Panc1 (cell line): Measurements from ENCODE around the gene MDN1. TPM values are rescaled to one million over a fixed set of nuclear protein-coding genes. Genes with fewer than 3 reads are reported as not detected.

Source experiments
- ATAC-seq: fragments of 200-7000 bp; cut with Tn5 transposase; 2 replicates; pipeline ENCODE4 v1.9.1; 2020; ENCODE audit warnings: mild to moderate bottlenecking, moderate library complexity
- BruUV-seq: library from RNA; stranded (reverse); fragments of 400-500 nt; replicated peaks from 2 replicates; lab custom pipeline; 2021; lab: Mats Ljungman, UMichigan
- CTCF ChIA-PET: fragments of 300-600 bp; sonication (Branson Sonifier 250); formaldehyde crosslinking; loops from one replicate; lab custom pipeline; 2022; ENCODE audit warnings: antibody characterized with exemption; lab: Charles Lee
- POLR2A ChIA-PET: fragments of 300-600 bp; sonication (Branson Sonifier 250); formaldehyde crosslinking; loops from one replicate; lab custom pipeline; 2022; ENCODE audit warnings: antibody characterized with exemption; lab: Charles Lee
- DNase-seq: peaks from one replicate; pipeline ENCODE4 v3.0.0-alpha.2; 2010; ENCODE audit warnings: low read depth, low spot score
- H3K27ac ChIP-seq: 2 replicates; pipeline ENCODE4 v1.5.1; 2011; ENCODE audit warnings: mild to moderate bottlenecking, low read length, inconsistent platforms
- H3K27me3 ChIP-seq: fragments of 200-500 bp; sonication (Bioruptor generic); 2 replicates; pipeline ENCODE4 v1.6.0; 2014; ENCODE audit warnings: low read length, inconsistent platforms; ENCODE audit not compliant: control insufficient read depth, insufficient read depth
- H3K36me3 ChIP-seq: fragments of 200-500 bp; sonication (Bioruptor generic); 2 replicates; pipeline ENCODE4 v1.5.1; 2014; ENCODE audit warnings: inconsistent platforms, mild to moderate bottlenecking, low read length, moderate library complexity; ENCODE audit not compliant: control insufficient read depth, insufficient read depth
- H3K4me1 ChIP-seq: 2 replicates; pipeline ENCODE4 v1.5.1; 2011; ENCODE audit warnings: inconsistent platforms, mild to moderate bottlenecking, low read length, moderate library complexity; ENCODE audit not compliant: control insufficient read depth, insufficient read depth
- H3K4me3 ChIP-seq, 2 experiments: 2 replicates each; pipeline ENCODE4 v1.5.1; 2011 to 2012; ENCODE audit warnings: low read depth in 2 of 2, low read length in 2 of 2, mild to moderate bottlenecking in 2 of 2, inconsistent platforms in 1 of 2, moderate library complexity in 1 of 2
- H3K9me3 ChIP-seq: fragments of 200-500 bp; sonication (Bioruptor generic); 2 replicates; pipeline ENCODE4 v1.5.1; 2014; ENCODE audit warnings: low read depth, mild to moderate bottlenecking, inconsistent platforms, low read length, moderate library complexity; ENCODE audit not compliant: control insufficient read depth, insufficient read depth
- POLR2AphosphoS5 ChIP-seq: IDR thresholded peaks from 2 replicates; pipeline ENCODE4 v1.6.1; 2012; ENCODE audit warnings: mild to moderate bottlenecking, low read depth, low read length, moderate library complexity
- SIN3A ChIP-seq: IDR thresholded peaks from 2 replicates; pipeline ENCODE4 v1.6.1; 2012; ENCODE audit warnings: low read depth, mild to moderate bottlenecking, low read length, moderate library complexity, borderline replicate concordance; ENCODE audit not compliant: insufficient read depth
- TCF7L2 ChIP-seq: IDR thresholded peaks from 2 replicates; pipeline ENCODE4 v1.6.1; 2011; ENCODE audit warnings: mild to moderate bottlenecking, low read depth, low read length, inconsistent platforms
- in situ Hi-C: cut with HindIII; loops from 2 replicates; pipeline ENCODE4 v1.10.0; 2016; ENCODE audit warnings: low sequenced_read_pairs, low pct_unique_long_range_greater_than_20kb
- intact Hi-C: fragments of 100-400 bp; cut with micrococcal nuclease; formaldehyde crosslinking; loops from one replicate; pipeline ENCODE4 v1.10.0; 2022; ENCODE audit not compliant: unreplicated experiment
- total RNA-seq: library from RNA; stranded (reverse); gene quantifications from one replicate; pipeline ENCODE4 v1.2.1, GENCODE V29; 2021; ENCODE audit not compliant: unreplicated experiment
- TF ChIP-seq, protein P1 (sequence below): fragments of 450-650 bp; IDR thresholded peaks from 2 replicates; pipeline ENCODE4 v1.5.1; 2017; ENCODE audit warnings: mild to moderate bottlenecking
- TF ChIP-seq, protein P2 (sequence below), 2 experiments: IDR thresholded peaks; 2 replicates each; pipeline ENCODE4 v1.6.1; 2011 to 2012; ENCODE audit warnings: low read depth in 2 of 2, control low read depth in 1 of 2, low read length in 1 of 2, mild to moderate bottlenecking in 1 of 2, moderate library complexity in 1 of 2; ENCODE audit not compliant: insufficient read depth in 1 of 2

The MDN1 gene
- total RNA-seq, 1 experiment from 2014 or later = 47.8 TPM

DNA sequence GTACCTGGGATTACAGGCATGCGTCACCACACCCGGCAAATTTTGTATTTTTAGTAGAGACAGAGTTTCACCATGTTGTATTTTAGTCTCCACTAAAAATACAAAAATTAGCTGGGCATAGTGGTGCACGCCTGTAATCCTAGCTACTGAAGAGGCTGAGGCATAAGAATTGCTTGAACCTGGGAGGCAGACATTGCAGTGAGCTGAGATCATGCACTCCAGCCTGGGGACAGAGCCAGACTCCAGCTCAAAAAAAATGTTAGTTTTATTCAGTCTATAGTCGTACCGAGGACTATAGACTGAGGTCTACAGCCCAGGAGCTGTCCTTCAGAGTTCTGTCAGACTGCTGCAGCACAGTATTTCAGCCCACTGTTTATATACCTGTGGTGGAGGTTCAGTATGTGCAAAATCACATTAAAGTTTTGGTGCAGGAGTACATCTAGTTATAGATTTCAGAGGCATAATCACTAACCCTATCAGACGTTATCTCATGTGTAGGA is 6.5 kb upstream of the MDN1 start:
- CTCF ChIA-PET = no interaction called here
- ATAC-seq = no peak
- Histone ChIP-seq H3K4me1 (peaks cover 5% of the 10 kb centered on the region), H3K9me3 (no peaks in the 10 kb centered on the region), H3K27ac (no peak overlapping the region), H3K27me3 (no peaks in the 10 kb centered on the region), H3K36me3 (no peaks in the 10 kb centered on the region; the same call in 1 of the 2 replicates), H3K4me3 (no peak overlapping the region)
- no peak for DNase-seq
- in situ Hi-C loops = no loop called here
- POLR2A ChIA-PET = no interaction called here
- TF ChIP-seq POLR2AphosphoS5 (no peak), SIN3A (no peak), TCF7L2 (no peak)
- TF ChIP-seq, protein P1, sequence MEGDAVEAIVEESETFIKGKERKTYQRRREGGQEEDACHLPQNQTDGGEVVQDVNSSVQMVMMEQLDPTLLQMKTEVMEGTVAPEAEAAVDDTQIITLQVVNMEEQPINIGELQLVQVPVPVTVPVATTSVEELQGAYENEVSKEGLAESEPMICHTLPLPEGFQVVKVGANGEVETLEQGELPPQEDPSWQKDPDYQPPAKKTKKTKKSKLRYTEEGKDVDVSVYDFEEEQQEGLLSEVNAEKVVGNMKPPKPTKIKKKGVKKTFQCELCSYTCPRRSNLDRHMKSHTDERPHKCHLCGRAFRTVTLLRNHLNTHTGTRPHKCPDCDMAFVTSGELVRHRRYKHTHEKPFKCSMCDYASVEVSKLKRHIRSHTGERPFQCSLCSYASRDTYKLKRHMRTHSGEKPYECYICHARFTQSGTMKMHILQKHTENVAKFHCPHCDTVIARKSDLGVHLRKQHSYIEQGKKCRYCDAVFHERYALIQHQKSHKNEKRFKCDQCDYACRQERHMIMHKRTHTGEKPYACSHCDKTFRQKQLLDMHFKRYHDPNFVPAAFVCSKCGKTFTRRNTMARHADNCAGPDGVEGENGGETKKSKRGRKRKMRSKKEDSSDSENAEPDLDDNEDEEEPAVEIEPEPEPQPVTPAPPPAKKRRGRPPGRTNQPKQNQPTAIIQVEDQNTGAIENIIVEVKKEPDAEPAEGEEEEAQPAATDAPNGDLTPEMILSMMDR = no peak
- TF ChIP-seq, protein P2, sequence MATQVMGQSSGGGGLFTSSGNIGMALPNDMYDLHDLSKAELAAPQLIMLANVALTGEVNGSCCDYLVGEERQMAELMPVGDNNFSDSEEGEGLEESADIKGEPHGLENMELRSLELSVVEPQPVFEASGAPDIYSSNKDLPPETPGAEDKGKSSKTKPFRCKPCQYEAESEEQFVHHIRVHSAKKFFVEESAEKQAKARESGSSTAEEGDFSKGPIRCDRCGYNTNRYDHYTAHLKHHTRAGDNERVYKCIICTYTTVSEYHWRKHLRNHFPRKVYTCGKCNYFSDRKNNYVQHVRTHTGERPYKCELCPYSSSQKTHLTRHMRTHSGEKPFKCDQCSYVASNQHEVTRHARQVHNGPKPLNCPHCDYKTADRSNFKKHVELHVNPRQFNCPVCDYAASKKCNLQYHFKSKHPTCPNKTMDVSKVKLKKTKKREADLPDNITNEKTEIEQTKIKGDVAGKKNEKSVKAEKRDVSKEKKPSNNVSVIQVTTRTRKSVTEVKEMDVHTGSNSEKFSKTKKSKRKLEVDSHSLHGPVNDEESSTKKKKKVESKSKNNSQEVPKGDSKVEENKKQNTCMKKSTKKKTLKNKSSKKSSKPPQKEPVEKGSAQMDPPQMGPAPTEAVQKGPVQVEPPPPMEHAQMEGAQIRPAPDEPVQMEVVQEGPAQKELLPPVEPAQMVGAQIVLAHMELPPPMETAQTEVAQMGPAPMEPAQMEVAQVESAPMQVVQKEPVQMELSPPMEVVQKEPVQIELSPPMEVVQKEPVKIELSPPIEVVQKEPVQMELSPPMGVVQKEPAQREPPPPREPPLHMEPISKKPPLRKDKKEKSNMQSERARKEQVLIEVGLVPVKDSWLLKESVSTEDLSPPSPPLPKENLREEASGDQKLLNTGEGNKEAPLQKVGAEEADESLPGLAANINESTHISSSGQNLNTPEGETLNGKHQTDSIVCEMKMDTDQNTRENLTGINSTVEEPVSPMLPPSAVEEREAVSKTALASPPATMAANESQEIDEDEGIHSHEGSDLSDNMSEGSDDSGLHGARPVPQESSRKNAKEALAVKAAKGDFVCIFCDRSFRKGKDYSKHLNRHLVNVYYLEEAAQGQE (IDR thresholded peaks at IDR 0.05; ENCODE audit: insufficient read depth in 1 of 2, low read depth in 2 of 2, low read length in 1 of 2) = no peak
- intact Hi-C loops = no loop called here
- BruUV-seq = no TSS peak

DNA sequence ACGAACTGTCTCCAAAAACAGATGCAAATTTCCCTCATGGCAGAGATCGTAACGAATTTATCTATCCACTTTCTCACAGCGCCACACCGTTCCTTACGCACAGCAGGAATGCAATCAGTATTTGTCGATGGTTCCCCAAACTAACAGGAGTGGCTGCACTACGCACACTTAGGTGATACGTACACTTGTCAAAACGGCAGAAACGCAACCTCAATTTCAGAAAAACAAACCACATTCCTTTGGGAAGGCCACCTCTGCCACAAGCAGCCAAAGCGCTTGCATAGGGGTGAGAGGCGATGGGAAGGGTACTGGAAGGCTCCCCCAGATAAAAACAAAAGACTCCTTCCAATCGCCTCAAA is 638 bp downstream of the MDN1 start:
- H3K4me3 ChIP-seq = peak overlapping the region; percentile 80 to 98
- in situ Hi-C loops (no loop called here), intact Hi-C loops (no loop called here)
- H3K27me3 ChIP-seq = no peaks in the 10 kb centered on the region
- TF ChIP-seq TCF7L2 (no peak), POLR2AphosphoS5 (no peak), SIN3A (no peak)
- TF ChIP-seq, protein P2 (IDR thresholded peaks at IDR 0.05; ENCODE audit: insufficient read depth in 1 of 2, low read depth in 2 of 2, low read length in 1 of 2) = no peak
- TF ChIP-seq, protein P1 = no peak
- ATAC-seq (peak; percentile 35; the same call in 1 of the 2 replicates), DNase-seq (no peak)
- POLR2A ChIA-PET = interaction anchor here (1.0 kb wide), 1 partner anchor 10 kb away, joined by 4 read pairs; the partner anchor contains the start of gene CASP8AP2
- H3K9me3 ChIP-seq = no peaks in the 10 kb centered on the region
- peaks cover 2% of the 10 kb centered on the region; the same call in 1 of the 2 replicates for H3K36me3 ChIP-seq
- H3K27ac ChIP-seq = peak overlapping the region; percentile 82
- CTCF ChIA-PET = no interaction called here
- peaks cover 19% of the 10 kb centered on the region for H3K4me1 ChIP-seq
- BruUV-seq = TSS peak; percentile 77
